ENCODE data around the gene DTNB. TPM values are rescaled to one million over a fixed set of nuclear protein-coding genes. Genes with fewer than 3 reads are reported as not detected.
A peak's percentile ranks its signal among the peaks of the same experiment; 100 is the strongest.
"Not testable (repeated sequence)": the region's sequence is repeated elsewhere in the genome, so short reads cannot be mapped to it uniquely, and the experiment has no call there.

DTNB gene
- total and polyA plus RNA-seq, 10 of the 15 experiments (the other 5 are each of a cell fraction or from before 2014, with no cell fraction given): 4.5 to 30.6 (median 11.9) TPM

DNA sequence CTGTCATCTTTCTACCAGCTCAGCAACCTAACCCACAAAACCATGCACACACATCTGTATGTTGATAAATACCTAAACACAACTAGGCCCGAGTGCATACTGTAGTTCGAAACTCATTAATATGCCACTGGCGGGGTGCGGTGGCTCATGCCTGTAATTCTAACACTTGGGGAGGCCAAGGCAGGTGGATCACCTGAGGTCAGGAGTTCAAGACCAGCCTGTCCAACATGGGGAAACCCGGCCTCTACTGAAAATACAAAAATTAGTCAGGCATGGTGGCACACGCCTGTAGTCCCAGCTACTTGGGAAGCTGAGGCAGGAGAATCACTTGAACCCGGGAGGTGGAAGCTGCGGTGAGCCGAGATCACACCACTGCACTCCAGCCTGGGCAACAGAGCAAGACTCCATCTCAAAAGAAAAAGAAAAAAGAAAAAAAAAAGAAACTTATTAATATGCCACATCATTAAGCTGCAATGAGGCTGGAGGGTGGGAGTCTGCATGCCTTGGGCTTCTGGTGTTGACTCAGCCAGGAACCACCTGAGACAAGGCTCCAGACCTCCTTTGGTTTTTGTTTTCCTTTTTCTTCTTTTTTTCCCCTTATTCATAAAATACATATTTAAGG lies 71.6 kb downstream of the DTNB start:
- in situ Hi-C loops (cut with MboI); H4K20me1 ChIP-seq (ENCODE audit: control insufficient read depth, insufficient read depth); H3K9me3 ChIP-seq (replicated peaks; ENCODE audit: control insufficient read depth, insufficient read depth, low read length); H3K27me3 ChIP-seq (replicated peaks in 1 of 2; ENCODE audit: control insufficient read depth in 2 of 2, insufficient read depth in 2 of 2, low read length in 1 of 2); BruUV-seq (replicated peaks); DNase-seq (ENCODE audit: low read depth, low spot score); H3K9ac ChIP-seq (ENCODE audit: control insufficient read depth, insufficient read depth, low read length); H3K36me3 ChIP-seq (ENCODE audit: control insufficient read depth in 2 of 2, insufficient read depth in 2 of 2, low read length in 1 of 2); FAIRE-seq; H3K79me2 ChIP-seq (ENCODE audit: control insufficient read depth, insufficient read depth, low read length); H3K4me3 ChIP-seq: not testable (repeated sequence)
- Histone ChIP-seq H3K4me1 (ENCODE audit: control insufficient read depth, insufficient read depth, low read length) (peaks cover 11% of the 10 kb centered on the region), H3K27ac (ENCODE audit: control insufficient read depth, insufficient read depth) (peak overlapping the region; percentile 58), H2AFZ (ENCODE audit: control insufficient read depth, low read depth, low read length) (peak overlapping the region; percentile 54), H3K4me2 (ENCODE audit: control insufficient read depth, insufficient read depth) (peak overlapping the region; percentile 64)
- POLR2A ChIA-PET: interaction anchor here (0.6 to 1.0 kb wide), 2 partner anchors 9 to 267 kb away, joined by 4 read pairs; no protein-coding TSS in a partner anchor
- RAD21 ChIA-PET (ENCODE audit: unreplicated experiment): interaction anchor here (0.6 to 1.4 kb wide), 5 partner anchors 16 to 377 kb away, joined by 3 to 10 read pairs (median 3); no protein-coding TSS in a partner anchor
- peak; percentile 92 for ATAC-seq
- SMC1A ChIA-PET (ENCODE audit: uncharacterized antibody, unreplicated experiment): interaction anchor here (0.5 to 1.8 kb wide), 9 partner anchors 9 to 454 kb away, joined by 3 to 8 read pairs (median 5); no protein-coding TSS in a partner anchor
- WGBS (ENCODE audit: insufficient coverage, insufficient replicate concordance, low lambda C conversion rate, missing lambda C conversion rate): 17% methylated on average over 9 of the region's 9 CpGs
- CTCF ChIA-PET: interaction anchor here (0.9 to 2.3 kb wide), 6 partner anchors 8 to 99 kb away, joined by 3 to 6 read pairs (median 4); no protein-coding TSS in a partner anchor
- intact Hi-C loops (cut with micrococcal nuclease; ENCODE audit: unreplicated experiment): loop anchor here (5.0 to 10.0 kb wide), 2 partner anchors 193 to 390 kb away; no protein-coding TSS in a partner anchor
- peak; percentile 81 for TF ChIP-seq BCL11A (IDR thresholded peaks at IDR 0.05; ENCODE audit: low read depth, low read length)
- peak; percentile 71 for TF ChIP-seq NBN (IDR thresholded peaks at IDR 0.05)
- peak; percentile 75 to 93 for TF ChIP-seq BHLHE40 (IDR thresholded peaks at IDR 0.05; ENCODE audit: borderline replicate concordance in 1 of 2, low read depth in 2 of 2, low read length in 1 of 2)
- TF ChIP-seq POU2F2 (IDR thresholded peaks at IDR 0.05; ENCODE audit: borderline replicate concordance, low read depth, low read length): peak; percentile 29; the same call in 1 of the 3 replicates
- peak; percentile 37 for TF ChIP-seq RELA (IDR thresholded peaks at IDR 0.05; ENCODE audit: borderline replicate concordance, partially characterized antibody)
- peak; percentile 61 for TF ChIP-seq JUNB (IDR thresholded peaks at IDR 0.05)
- peak; percentile 93 for TF ChIP-seq NR2F1 (conservative IDR thresholded peaks at IDR 0.05)
- TF ChIP-seq IRF4 (IDR thresholded peaks at IDR 0.05; ENCODE audit: low read depth, low read length): 0 out of 2 replicates have a peak, but pooled peaks have one; percentile 9
- TF ChIP-seq TCF12 (IDR thresholded peaks at IDR 0.05; ENCODE audit: low read depth, low read length): 0 out of 2 replicates have a peak, but pooled peaks have one; percentile 45
- peak; percentile 70; the same call in 1 of the 2 replicates for TF ChIP-seq DPF2 (IDR thresholded peaks at IDR 0.05)
- TF ChIP-seq FOXM1 (IDR thresholded peaks at IDR 0.05; ENCODE audit: low read depth, low read length): 0 out of 2 replicates have a peak, but pooled peaks have one; percentile 74
- peak; percentile 83 for TF ChIP-seq MTA3 (IDR thresholded peaks at IDR 0.05; ENCODE audit: borderline replicate concordance, low read length)
- peak; percentile 54 for TF ChIP-seq EED (IDR thresholded peaks at IDR 0.05; ENCODE audit: low read depth)
- peak in 1 of 2 experiments; percentile 35; a peak in 1 of 4 replicates for TF ChIP-seq ETV6 (conservative IDR thresholded peaks at IDR 0.05 in 1 of 2, IDR thresholded peaks at IDR 0.05 in 1 of 2; ENCODE audit: borderline replicate concordance in 1 of 2, low read depth in 1 of 2)
- TF ChIP-seq, protein P1, sequence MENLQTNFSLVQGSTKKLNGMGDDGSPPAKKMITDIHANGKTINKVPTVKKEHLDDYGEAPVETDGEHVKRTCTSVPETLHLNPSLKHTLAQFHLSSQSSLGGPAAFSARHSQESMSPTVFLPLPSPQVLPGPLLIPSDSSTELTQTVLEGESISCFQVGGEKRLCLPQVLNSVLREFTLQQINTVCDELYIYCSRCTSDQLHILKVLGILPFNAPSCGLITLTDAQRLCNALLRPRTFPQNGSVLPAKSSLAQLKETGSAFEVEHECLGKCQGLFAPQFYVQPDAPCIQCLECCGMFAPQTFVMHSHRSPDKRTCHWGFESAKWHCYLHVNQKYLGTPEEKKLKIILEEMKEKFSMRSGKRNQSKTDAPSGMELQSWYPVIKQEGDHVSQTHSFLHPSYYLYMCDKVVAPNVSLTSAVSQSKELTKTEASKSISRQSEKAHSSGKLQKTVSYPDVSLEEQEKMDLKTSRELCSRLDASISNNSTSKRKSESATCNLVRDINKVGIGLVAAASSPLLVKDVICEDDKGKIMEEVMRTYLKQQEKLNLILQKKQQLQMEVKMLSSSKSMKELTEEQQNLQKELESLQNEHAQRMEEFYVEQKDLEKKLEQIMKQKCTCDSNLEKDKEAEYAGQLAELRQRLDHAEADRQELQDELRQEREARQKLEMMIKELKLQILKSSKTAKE (IDR thresholded peaks at IDR 0.05; ENCODE audit: low read depth, poor library complexity, severe bottlenecking): peak; percentile 53
- TF ChIP-seq RUNX3 (IDR thresholded peaks at IDR 0.05; ENCODE audit: low read length): peak; percentile 44
- TF ChIP-seq PAX5 (IDR thresholded peaks at IDR 0.05; ENCODE audit: borderline replicate concordance, low read depth, low read length): 0 out of 2 replicates have a peak, but pooled peaks have one; percentile 14
- TF ChIP-seq CEBPB (IDR thresholded peaks at IDR 0.05; ENCODE audit: borderline replicate concordance in 1 of 2, low read depth in 2 of 2, low read length in 2 of 2): 0 out of 4 replicates have a peak, but pooled peaks of 1 of the 2 experiments have one; percentile 44
- TF ChIP-seq ZNF217 (IDR thresholded peaks at IDR 0.05): peak; percentile 78
- TF ChIP-seq, protein P2, sequence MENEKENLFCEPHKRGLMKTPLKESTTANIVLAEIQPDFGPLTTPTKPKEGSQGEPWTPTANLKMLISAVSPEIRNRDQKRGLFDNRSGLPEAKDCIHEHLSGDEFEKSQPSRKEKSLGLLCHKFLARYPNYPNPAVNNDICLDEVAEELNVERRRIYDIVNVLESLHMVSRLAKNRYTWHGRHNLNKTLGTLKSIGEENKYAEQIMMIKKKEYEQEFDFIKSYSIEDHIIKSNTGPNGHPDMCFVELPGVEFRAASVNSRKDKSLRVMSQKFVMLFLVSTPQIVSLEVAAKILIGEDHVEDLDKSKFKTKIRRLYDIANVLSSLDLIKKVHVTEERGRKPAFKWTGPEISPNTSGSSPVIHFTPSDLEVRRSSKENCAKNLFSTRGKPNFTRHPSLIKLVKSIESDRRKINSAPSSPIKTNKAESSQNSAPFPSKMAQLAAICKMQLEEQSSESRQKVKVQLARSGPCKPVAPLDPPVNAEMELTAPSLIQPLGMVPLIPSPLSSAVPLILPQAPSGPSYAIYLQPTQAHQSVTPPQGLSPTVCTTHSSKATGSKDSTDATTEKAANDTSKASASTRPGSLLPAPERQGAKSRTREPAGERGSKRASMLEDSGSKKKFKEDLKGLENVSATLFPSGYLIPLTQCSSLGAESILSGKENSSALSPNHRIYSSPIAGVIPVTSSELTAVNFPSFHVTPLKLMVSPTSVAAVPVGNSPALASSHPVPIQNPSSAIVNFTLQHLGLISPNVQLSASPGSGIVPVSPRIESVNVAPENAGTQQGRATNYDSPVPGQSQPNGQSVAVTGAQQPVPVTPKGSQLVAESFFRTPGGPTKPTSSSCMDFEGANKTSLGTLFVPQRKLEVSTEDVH (IDR thresholded peaks at IDR 0.05; ENCODE audit: low read depth, partially characterized antibody): peak; percentile 29

Data from GM12878 (cell line).